Measurements from ENCODE around the gene PMS2.

GRCh38 chr7:6032641-6033040, 23.8 kb upstream of the PMS2 start:
- TF ChIP-seq CTCF (IDR thresholded peaks at IDR 0.05) (no peak), POLR2A (IDR thresholded peaks at IDR 0.05) (no peak)
